Calu3 (cell line): ENCODE measurements around the gene PAFAH1B1. TPM values are rescaled to one million over a fixed set of nuclear protein-coding genes. Genes with fewer than 3 reads are reported as not detected.

Source experiments
- BruUV-seq: library from RNA; stranded (reverse); fragments of 400-500 nt; replicated peaks from 2 replicates; lab custom pipeline; 2021; lab: Mats Ljungman, UMichigan
- CTCF ChIA-PET: fragments of 300-600 bp; sonication (Branson Sonifier 250); formaldehyde crosslinking; loops from one replicate; lab custom pipeline; 2022; ENCODE audit warnings: antibody characterized with exemption; lab: Charles Lee
- DNase-seq: peaks from one replicate; pipeline ENCODE4 v3.0.0; 2022
- H3K27ac Mint-ChIP-seq: one replicate; pipeline ENCODE4 v1.8.0; 2022; ENCODE audit warnings: mixed read lengths; ENCODE audit not compliant: unreplicated experiment
- H3K27me3 Mint-ChIP-seq: one replicate; pipeline ENCODE4 v1.8.0; 2022; ENCODE audit warnings: mixed read lengths; ENCODE audit not compliant: unreplicated experiment
- H3K36me3 Mint-ChIP-seq: one replicate; pipeline ENCODE4 v1.8.0; 2022; ENCODE audit warnings: mild to moderate bottlenecking, moderate library complexity, mixed read lengths; ENCODE audit not compliant: insufficient read depth, unreplicated experiment
- H3K4me1 Mint-ChIP-seq: one replicate; pipeline ENCODE4 v1.8.0; 2022; ENCODE audit warnings: mild to moderate bottlenecking, low read depth, mixed read lengths; ENCODE audit not compliant: unreplicated experiment
- H3K4me3 Mint-ChIP-seq: one replicate; pipeline ENCODE4 v1.8.0; 2022; ENCODE audit warnings: mild to moderate bottlenecking, low read depth, moderate library complexity, mixed read lengths; ENCODE audit not compliant: unreplicated experiment
- H3K9me3 Mint-ChIP-seq: one replicate; pipeline ENCODE4 v1.8.0; 2022; ENCODE audit warnings: low read depth, mixed read lengths; ENCODE audit not compliant: unreplicated experiment
- intact Hi-C: fragments of 100-400 bp; cut with micrococcal nuclease; formaldehyde crosslinking; loops from one replicate; pipeline ENCODE4 v1.10.0; 2022; ENCODE audit not compliant: unreplicated experiment
- total RNA-seq: library from RNA; stranded (reverse); gene quantifications from 2 replicates; pipeline ENCODE4 v1.2.3, GENCODE V29; 2022
- TF ChIP-seq, protein P1 (sequence below): fragments of 200-600 bp; IDR thresholded peaks from one replicate; pipeline ENCODE4 v1.8.0; 2022; ENCODE audit warnings: antibody characterized with exemption; ENCODE audit not compliant: unreplicated experiment

Gene PAFAH1B1
- total RNA-seq, 1 experiment from 2014 or later: 99.8 TPM

DNA sequence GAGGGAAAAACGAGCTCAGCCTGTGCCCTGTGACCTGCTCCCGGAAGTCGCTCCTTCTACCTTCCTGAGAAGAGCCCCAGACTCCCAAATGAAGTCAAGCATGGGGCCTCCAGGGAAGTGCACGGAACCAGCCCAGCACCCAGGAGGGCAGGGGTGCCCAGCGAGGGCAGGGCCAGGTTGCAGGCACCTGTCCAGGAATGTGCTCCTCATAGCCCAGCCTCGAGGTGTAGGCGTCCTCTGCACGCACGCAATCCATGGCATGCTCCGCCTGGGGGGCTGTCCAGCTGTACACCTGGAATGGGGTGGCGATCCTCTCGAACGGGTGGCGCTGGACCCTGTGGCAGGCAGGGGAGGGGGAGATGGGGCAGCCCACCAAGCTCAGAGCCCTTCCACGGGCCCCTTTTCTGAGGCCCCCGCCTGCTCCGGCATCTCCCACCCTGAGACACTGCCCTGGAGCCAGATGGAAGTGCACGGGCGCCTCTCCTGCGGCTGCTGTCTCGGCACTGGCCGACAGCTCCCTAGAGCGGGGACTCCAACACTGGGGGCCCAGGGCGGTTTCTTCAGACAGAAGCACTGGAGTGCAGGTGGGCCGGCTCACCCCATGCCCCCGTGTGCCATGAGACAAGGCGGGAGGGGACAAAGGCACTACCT, 107.2 kb downstream of the PAFAH1B1 start:
- Mint-ChIP-seq H3K36me3 (peaks cover 34% of the 10 kb centered on the region), H3K4me3 (no peak overlapping the region), H3K4me1 (peaks cover 6% of the 10 kb centered on the region), H3K9me3 (no peaks in the 10 kb centered on the region), H3K27me3 (no peaks in the 10 kb centered on the region), H3K27ac (no peak overlapping the region)
- CTCF ChIA-PET: no interaction called here
- no peak for DNase-seq
- BruUV-seq: TSS peak; percentile 35
- intact Hi-C loops: no loop called here
- TF ChIP-seq, protein P1, sequence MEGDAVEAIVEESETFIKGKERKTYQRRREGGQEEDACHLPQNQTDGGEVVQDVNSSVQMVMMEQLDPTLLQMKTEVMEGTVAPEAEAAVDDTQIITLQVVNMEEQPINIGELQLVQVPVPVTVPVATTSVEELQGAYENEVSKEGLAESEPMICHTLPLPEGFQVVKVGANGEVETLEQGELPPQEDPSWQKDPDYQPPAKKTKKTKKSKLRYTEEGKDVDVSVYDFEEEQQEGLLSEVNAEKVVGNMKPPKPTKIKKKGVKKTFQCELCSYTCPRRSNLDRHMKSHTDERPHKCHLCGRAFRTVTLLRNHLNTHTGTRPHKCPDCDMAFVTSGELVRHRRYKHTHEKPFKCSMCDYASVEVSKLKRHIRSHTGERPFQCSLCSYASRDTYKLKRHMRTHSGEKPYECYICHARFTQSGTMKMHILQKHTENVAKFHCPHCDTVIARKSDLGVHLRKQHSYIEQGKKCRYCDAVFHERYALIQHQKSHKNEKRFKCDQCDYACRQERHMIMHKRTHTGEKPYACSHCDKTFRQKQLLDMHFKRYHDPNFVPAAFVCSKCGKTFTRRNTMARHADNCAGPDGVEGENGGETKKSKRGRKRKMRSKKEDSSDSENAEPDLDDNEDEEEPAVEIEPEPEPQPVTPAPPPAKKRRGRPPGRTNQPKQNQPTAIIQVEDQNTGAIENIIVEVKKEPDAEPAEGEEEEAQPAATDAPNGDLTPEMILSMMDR: no peak

GRCh38 chr17:2701161-2701995, 107.9 kb downstream of the PAFAH1B1 start:
- no peak overlapping the region for H3K27ac Mint-ChIP-seq
- H3K4me1 Mint-ChIP-seq: peaks cover 9% of the 10 kb centered on the region
- peaks cover 34% of the 10 kb centered on the region for H3K36me3 Mint-ChIP-seq
- CTCF ChIA-PET: no interaction called here
- DNase-seq: no peak
- intact Hi-C loops: no loop called here
- H3K9me3 Mint-ChIP-seq: no peaks in the 10 kb centered on the region
- TF ChIP-seq, protein P1: no peak
- no peaks in the 10 kb centered on the region for H3K27me3 Mint-ChIP-seq
- BruUV-seq: no TSS peak
- H3K4me3 Mint-ChIP-seq: no peak overlapping the region

DNA sequence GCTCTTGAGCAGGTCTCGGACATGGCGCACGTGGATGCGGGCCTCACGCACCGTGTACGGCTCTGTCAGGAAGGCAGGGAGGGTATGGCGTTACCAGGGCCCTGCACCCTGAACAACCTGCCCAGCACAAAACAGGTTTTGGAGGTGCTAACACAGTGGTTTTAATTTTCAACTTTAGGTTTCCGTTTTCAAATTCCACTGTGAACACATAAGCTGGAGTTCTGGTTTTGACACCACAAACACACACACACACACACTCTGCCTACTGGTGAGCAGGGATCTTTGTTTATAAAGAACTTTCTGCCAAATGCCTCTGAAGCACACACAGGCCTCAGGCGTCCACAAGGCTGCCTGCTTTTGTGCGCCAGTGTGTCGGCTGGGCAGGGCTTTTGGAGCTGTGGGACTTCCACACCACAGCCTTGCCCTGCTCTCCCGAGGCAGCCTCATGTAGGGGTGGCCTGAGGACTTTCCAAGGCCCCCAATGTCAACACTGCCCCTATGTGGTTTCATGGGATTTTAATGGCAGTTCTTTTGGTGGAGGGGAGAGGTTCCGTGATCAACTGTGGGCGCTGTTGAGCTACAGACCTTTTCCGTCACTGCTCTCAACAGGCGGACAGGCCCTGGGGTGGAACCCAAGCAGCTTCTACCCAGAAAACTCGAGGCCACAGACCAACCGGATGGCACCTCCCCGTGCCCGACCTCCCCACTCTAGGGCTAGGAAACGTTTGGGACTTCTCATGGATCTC, 108.7 kb downstream of the PAFAH1B1 start:
- CTCF ChIA-PET: no interaction called here
- intact Hi-C loops: no loop called here
- H3K27ac Mint-ChIP-seq: no peak overlapping the region
- TF ChIP-seq, protein P1: no peak
- H3K36me3 Mint-ChIP-seq: peaks cover 27% of the 10 kb centered on the region
- no TSS peak for BruUV-seq
- H3K4me1 Mint-ChIP-seq: peaks cover 9% of the 10 kb centered on the region
- no peak for DNase-seq
- H3K4me3 Mint-ChIP-seq: no peak overlapping the region
- no peaks in the 10 kb centered on the region for H3K9me3 Mint-ChIP-seq
- H3K27me3 Mint-ChIP-seq: no peaks in the 10 kb centered on the region

DNA sequence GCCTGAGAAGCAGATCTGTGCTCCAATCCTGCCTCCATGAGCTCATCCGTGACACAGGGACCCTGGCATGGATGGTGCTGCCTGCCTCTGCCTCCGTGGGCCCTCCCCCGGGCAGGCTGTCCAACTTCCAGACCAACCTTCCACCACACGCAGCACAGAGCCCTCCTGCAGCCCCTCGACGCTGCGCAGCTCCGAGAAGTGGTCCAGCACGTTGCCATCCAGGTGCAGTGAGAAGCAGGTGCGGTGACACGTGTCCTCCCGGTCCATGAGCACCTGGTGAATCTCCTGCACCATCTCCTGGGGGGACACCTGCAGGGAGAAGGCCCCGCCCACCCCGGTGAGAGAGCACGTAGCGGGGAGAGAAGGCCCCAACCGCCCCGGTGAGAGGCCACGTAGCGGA, 109.7 kb downstream of the PAFAH1B1 start:
- DNase-seq: no peak
- intact Hi-C loops: no loop called here
- TF ChIP-seq, protein P1: no peak
- Mint-ChIP-seq H3K27me3 (no peaks in the 10 kb centered on the region), H3K4me3 (no peak overlapping the region), H3K4me1 (peaks cover 9% of the 10 kb centered on the region), H3K36me3 (peaks cover 29% of the 10 kb centered on the region), H3K27ac (no peak overlapping the region), H3K9me3 (no peaks in the 10 kb centered on the region)
- BruUV-seq: no TSS peak
- CTCF ChIA-PET: interaction anchor here (0.6 kb wide), 1 partner anchor 34 kb away, joined by 3 read pairs; no protein-coding TSS in a partner anchor
